Stimulated activated CD4-positive, alpha-beta T cell treated with anti-CD3 and anti-CD28 coated beads, Interleukin-15, amount 100 ng/mL, for 1 hour (primary cell): Measurements from ENCODE around the gene EHD4.

Experiments
- DNase-seq, 2 donors: peaks; one replicate each; pipeline ENCODE4 v3.0.0-alpha.2; 2020; ENCODE audit warnings: low read depth in 1 of 2, low spot score in 1 of 2

The EHD4 gene

DNA sequence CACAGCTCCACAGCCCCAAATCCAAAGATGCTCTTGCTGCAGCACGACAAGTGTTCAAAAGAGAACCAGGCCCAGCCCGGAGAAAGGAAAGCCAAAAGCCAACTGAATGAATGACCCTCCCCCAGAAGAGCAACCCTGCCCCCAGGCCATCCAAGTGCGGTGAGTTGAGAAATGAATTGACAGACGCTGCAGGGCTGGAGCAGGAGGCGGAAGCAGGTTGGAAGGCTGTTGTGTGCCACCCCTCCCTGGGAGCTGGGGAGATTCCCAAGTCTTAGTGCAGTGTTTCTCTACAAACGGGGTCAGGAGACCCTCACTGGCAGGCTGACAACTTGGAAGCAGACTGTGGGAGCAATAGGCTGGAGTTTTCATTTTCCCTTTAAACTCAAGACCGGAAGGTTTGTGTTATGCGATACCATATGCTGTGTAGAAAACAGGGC is 75.0 kb downstream of the EHD4 start:
- no peak for DNase-seq

GRCh38 chr15:41896566-41896965 is 75.8 kb downstream of the EHD4 start:
- no peak for DNase-seq

DNA sequence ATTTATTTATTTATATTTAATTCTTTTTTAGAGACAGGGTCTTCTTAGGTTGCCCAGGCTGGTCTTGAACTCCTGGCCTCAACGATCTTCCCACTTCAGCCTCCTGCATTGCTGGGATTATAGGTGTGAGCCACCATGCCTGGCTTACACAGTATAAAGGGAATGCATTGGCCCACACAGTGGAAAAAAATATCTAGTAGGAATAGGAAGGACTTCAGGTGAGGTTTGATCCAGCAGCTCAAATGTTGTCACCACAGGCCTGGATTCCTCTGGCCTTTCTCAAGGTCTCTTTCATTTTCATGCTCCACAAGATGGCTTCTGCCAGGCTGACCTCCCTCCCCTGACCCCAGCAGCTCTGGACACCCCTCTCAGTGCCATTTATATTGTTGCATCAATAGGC is 76.4 kb downstream of the EHD4 start:
- DNase-seq, result no peak

DNA sequence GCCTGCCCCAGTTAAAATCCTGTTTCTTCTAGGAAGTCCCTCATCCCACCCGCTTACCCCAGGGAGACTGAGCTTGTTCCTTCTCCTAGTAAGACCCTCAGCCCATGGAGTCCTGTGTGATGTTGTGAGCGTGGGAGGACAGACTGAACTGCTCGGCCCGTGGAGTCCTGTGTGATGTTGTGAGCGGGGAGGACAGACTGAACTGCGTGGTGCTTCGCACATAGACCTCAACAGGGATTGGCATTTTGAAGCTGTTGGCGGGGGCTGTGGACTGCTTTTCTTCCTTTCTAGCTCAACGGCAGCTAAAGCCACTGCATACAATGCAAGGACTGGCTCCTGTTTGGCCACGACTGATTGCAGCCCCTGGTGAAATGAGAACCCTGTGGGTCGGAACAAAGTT is 76.9 kb downstream of the EHD4 start:
- DNase-seq, result no peak

GRCh38 chr15:41894791-41895463 is 77.4 kb downstream of the EHD4 start:
- DNase-seq, result peak; percentile 49 to 79

DNA sequence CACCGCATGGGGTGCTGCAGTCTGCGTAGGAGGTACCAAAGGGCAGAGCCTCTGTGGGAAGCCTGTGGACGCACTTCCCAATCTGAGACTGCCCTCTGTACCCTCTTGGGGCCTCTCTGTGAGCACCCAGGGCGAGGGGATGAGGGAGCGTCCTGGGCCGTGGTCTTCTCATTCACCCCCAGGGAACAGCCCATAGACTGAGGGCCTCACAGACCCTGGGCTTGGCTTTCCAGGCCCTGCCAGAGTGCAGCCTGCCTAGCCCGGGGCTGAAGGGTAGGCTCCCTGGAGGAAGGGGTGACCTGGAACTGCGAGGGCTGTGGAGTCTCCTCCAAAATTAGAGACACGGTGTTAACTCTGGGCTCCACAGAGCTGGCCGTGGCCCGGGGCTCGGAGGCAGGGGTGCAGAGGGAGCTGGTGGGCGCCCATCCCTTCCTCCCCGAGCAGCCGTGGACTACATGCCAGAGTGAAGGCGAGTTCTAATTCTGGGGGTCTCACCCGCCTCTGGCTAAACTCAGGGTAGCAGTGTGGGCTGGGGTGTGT is 78.0 kb downstream of the EHD4 start:
- no peak for DNase-seq

- DNase-seq, result no peak
These were observed 78.7 kb downstream of the EHD4 start, which contains the start of gene SPTBN5 for GRCh38 chr15:41893422-41894250. SPTBN5 (minus strand) TSS chr15:41894053; CDS start chr15:41893497, 556 bp downstream.

DNA sequence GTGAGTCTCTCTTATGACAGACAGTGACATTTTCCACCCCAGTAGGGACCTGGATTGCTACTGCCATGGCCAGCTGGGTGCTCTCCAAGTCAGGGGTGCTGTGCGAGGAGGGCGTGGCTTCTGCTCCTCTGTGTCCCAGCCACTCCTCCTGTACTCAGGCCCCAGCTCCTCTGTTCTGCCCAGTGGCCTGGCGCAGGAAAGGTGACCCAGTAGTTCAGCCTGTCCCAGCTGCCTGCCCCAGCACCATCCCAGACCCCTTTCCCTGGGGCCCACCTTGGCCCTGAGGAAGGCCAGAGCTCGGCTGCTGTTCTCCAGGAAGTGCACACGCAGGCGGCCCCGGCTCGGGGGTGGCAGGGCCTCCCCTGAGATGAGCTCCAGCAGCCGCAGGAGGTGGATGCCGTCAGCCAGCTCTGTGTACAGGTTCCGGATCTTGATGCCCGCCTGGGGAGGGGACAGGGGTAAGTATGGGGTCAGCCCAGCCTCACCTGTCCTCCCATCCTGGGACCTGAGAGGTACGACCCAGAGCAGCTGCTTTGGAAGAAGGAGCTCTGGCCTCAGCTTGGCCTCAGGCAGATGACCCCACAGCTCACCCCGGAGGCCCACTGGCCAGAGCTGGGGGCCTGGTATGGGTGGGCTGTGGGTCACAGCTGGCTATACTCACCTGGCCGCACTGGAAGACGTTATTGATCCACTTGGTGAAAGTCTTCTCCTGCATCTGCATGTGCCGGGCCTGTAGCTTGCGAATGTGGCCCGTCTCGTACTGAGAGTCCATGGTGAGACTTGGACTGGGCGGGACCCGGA is 79.5 kb downstream of the EHD4 start:
- DNase-seq, result no peak

GRCh38 chr15:41891946-41892345 is 80.4 kb downstream of the EHD4 start:
- no peak for DNase-seq

DNA sequence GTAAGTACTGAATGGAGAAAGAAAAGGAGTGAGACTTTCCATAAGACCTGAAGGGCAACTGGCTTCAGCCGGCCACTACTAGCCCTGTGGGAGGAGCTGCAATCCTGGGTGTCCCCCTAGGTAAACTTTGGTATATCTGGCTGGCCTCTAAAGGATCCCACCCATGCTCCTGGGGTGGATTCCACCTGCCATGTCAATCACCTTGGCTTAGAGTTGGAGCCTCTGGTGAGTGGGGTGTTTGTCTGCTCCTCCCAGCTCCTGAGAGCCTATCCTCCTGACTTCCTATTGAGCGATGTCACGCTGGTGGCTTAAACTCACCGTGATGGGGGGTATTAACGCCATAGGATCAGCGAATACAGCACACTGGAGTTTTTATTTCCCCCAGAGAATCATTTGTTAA is 81.1 kb downstream of the EHD4 start:
- no peak for DNase-seq

- DNase-seq, result no peak
These were observed 82.2 kb downstream of the EHD4 start for GRCh38 chr15:41890050-41890690.

DNA sequence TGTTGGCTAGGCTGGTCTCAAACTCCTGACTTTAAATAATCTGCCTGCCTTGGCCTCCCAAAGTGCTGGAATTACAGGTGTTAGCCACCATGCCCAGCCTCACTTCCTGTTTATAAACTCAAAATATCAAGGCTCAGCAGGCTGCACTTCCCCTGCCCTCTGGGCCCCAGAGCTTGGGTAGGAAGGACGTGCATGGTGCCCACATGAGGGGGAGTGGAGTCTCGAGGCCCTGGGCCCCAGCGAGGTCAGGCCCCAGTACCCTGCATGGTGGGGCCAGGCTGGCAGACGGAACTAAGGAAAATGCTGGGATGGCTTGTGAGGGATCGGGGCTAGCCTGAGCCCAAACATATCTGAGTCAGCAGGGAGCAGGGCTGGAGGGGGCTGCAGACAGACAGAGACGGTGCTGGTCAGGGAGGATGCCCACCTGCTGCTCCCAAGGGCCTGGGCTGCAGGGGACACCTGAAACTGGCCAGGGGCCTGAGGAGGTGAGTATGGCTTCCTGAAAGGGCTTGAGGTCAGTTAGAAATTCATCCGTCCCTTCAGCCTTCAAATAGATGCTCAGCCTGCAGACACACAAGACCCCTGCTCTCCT is 83.6 kb downstream of the EHD4 start:
- no peak for DNase-seq

DNA sequence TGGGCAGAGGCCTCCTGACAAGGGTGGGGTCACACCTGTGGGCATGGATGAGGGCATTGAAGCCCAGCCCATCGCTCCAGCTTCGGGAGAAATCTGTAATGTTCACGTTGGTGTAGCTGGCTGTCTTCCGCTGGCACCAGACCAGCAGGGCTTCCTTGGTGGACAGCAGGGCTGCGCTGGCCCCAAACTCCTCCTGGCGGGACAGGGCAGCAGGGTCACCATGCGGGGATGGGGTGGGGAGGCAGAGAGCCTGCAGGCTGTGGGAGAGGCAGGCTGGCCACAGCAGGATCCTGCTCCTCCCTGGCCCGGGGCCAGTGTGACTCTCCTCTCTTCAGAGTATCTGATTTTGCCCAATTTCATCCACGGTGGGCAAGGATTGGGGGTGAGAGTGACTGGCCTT is 84.5 kb downstream of the EHD4 start:
- DNase-seq, result no peak

DNA sequence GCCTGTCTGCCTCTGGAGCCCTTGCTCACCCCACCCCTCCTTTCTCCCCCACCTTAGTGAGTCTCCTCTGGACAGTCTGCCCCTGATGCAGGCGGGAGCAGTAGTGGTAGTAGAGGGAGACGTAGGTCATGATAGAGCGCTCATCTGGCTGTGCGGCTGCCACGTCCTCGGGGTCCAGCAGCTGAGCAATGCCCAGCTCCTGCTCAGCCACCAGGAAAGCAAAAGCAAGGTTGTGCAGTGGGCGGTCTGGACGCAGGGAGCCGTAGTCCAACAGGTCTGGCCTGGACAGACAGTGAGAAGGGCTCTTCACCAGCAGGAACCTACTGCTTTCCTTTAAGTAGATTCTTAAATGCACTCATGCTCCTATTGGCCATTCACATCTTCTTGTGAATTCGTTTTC is 85.2 kb downstream of the EHD4 start:
- DNase-seq, result no peak

DNA sequence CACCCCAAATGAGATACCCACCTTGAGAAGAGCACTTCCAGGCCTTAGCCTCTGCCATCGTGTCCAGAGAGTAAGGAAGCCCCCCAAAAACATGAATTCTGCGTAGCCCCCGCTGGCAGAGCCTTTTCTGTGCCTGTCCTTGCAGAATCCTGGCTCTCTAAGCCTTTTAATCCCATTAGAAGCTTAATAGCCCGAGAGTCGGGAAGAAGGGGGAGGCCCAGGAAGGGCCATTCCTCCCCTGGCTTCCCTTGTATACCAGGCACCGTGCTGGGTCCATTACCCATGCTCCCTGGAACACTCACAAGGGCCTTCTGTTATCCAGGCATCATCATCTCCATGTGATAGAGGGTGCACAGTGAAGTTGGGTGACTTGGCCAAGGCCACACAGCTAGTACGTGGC is 85.6 kb downstream of the EHD4 start:
- DNase-seq, result no peak

DNA sequence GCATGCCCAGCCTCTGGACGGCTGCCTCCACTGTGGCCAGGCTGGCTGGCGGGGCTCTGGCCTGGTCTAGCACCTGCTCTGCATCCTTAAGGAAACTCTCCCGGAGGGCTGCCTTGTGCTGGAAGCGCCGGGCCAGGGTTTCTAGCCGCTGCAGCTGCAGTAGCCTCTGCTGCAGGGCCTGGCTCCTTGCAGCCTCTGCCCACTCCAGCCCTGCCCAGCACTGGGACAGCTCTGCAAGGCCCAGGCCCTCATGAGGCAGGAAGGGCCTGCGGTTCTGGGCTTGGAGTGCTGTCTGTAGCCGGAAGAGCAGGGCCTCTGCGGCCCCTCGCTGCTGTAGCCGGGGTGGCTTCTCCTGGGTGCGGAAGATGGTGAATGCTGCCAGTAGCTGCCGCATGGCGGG is 86.5 kb downstream of the EHD4 start:
- DNase-seq, result no peak

GRCh38 chr15:41885321-41885720 is 87.0 kb downstream of the EHD4 start:
- no peak for DNase-seq

DNA sequence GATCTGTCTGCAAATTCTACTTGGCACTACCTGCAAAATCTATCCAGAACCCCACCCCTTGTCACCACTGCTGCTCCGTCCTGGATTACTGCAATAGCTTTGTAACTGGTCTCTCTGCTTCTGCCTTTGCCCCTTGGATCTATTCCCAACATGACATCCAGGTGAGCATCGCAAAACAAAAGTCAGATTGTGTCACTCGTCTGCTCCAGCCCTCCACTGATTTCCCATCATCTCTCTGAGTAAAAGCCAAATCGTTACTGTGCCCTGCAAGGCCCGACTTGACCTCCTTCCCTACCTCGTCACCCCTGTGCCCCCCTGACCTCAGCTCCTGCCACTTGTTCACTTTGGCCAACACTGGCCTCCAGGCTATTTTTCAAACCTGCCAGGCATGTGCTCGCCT is 87.9 kb downstream of the EHD4 start:
- DNase-seq, result no peak

GRCh38 chr15:41883484-41883825 is 88.9 kb downstream of the EHD4 start:
- no peak for DNase-seq

DNA sequence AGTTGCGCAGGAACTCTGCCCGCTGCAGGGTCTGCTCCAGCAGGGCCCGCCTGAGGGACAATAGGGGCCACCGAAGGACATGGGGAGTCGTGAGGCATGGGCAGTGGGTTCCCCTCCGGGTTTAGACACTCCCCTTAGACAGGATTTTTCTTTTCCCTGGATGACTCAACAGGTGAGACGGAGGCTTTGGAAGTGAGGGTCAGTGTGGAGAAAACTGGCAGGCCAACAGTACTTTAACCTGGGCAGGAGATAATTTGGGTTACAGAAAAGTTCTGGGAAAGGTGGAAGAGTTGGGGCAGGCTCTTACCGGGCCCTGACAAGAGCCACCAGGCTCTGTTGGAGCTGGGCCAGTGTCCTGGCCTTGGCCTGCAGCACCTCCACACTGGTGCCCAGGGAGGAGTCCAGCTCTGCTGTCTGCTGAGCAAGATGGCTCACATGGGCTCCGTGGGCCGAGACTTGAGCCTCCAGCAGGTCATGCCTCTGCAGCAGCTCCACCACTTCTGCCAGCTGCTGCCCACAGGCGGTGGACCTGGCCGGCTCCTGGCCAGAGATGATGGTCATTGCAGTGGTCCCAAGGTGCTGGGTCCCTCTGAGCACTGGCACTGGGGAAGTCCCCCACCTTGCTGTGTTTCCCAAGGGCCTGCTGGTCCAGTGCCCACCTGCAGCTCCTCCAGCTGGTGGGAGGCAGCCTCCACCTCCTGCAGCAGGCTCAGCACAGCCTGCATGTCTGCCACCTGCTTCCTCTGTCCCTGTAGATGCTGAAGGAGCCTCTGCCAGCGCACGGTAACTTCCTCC is 89.5 kb downstream of the EHD4 start:
- DNase-seq, result no peak
